Mesodermal cell (in vitro differentiated cells): ENCODE measurements around the gene MYO7A.

Experiments used
- H3K27ac ChIP-seq: 2 replicates; pipeline ENCODE4 v1.7.0; 2013; ENCODE audit warnings: mild to moderate bottlenecking, low read depth, low read length, moderate library complexity; ENCODE audit not compliant: severe bottlenecking
- H3K36me3 ChIP-seq: 2 replicates; pipeline ENCODE4 v1.7.1; 2013; ENCODE audit warnings: mild to moderate bottlenecking, low read length, moderate library complexity; ENCODE audit not compliant: control insufficient read depth, insufficient read depth
- H3K4me1 ChIP-seq: one replicate; pipeline ENCODE4 v1.7.1; 2013; ENCODE audit warnings: mild to moderate bottlenecking, low read length; ENCODE audit not compliant: insufficient read depth, control insufficient read depth, poor library complexity, severe bottlenecking
- H3K4me3 ChIP-seq: 2 replicates; pipeline ENCODE4 v1.7.0; 2013; ENCODE audit warnings: low read length, control low read depth, mild to moderate bottlenecking; ENCODE audit not compliant: insufficient read depth, poor library complexity, severe bottlenecking; ENCODE audit errors: extremely low read depth
- H3K9me3 ChIP-seq: 2 replicates; pipeline ENCODE4 v1.7.1; 2013; ENCODE audit warnings: mild to moderate bottlenecking, low read length, moderate library complexity; ENCODE audit not compliant: control insufficient read depth
- WGBS, 2 experiments: methylation state at CpG; one replicate each; pipeline ENCODE4 v1.1.5; 2013; ENCODE audit warnings: missing lambda C conversion rate in 2 of 2; ENCODE audit not compliant: insufficient coverage in 2 of 2; 5-methylcytosine and 5-hydroxymethylcytosine counted together

MYO7A gene

DNA sequence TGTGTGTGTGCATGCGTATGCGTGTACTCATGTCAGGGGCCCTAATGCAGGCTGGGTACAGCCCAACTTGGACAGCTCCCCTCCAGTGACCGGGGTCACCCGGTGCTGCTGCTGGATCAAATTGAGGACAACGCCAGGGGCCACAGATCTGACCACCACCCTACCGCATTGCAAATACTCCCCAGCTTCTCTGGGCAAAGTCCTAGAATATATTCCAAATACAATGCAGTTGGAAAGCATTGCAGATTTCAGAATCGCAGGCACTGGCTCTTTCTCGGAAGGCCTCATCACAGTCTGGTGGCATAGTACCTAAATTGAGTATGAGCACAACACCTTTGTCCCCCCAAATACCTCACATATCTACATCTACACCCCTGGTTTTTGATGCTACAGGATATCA is 43.2 kb downstream of the MYO7A start:
- Histone ChIP-seq H3K27ac (no peak overlapping the region), H3K36me3 (no peaks in the 10 kb centered on the region), H3K9me3 (no peaks in the 10 kb centered on the region), H3K4me3 (no peak overlapping the region), H3K4me1 (peaks cover 21% of the 10 kb centered on the region)
- WGBS, 2 experiments = 96 to 100% methylated on average over 4 to 8 of the region's 8 CpGs

DNA sequence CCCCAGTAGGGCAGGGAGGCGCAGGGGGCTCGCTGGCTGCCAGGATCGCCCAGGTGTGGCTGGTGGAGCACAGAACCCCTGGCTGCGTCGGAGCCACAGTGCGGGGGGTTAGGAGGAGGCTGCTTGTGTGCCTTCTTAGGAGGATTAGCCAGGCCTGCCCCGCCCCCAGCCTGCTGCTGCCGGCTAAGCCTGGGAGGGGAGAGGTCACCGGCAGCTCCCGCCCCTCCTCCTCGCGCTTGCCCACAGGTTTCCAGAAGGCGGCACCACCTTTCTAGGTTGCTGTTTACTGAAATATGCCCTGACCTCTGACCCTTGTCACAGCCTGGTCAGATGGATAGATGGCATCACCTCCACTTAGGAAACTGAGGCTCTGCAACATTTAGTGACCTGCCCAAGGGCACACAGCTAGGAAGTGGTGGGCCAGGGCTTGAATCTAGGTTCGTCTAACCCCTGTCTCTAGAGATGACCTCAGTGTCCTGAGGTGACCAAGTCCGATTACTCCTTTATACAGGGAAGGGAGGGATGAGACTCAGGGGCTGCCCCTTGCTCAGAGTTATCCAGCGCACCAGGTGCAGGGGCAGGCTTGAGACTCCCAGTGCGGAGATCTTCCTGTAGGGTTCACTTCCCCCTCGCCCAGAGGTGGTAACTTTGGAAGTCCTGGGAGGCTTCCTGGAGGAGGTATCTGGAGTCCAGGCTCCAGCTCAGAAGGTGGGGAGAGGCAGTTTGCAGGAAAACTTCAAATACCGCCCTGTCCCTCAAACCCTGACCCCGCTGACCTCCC is 44.0 kb downstream of the MYO7A start:
- H3K36me3 ChIP-seq = no peaks in the 10 kb centered on the region
- H3K9me3 ChIP-seq = no peaks in the 10 kb centered on the region
- H3K27ac ChIP-seq = no peak overlapping the region
- H3K4me1 ChIP-seq = peaks cover 22% of the 10 kb centered on the region
- no peak overlapping the region for H3K4me3 ChIP-seq
- 34 to 35% methylated on average over 15 to 18 of the region's 20 CpGs for WGBS, 2 experiments

DNA sequence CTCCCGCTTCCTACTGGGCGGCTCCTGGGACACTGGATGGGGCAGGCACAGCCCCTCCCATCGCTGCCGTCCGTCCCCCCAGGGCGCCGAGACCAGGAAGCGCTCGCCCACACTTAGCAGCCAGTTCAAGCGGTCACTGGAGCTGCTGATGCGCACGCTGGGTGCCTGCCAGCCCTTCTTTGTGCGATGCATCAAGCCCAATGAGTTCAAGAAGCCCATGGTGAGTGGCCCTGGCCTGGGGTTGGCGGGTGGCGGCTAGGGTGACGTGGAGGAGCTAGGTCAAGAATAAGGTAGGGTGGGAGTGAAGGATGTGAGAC is 44.6 kb downstream of the MYO7A start:
- H3K4me3 ChIP-seq = no peak overlapping the region
- H3K9me3 ChIP-seq = no peaks in the 10 kb centered on the region
- no peak overlapping the region for H3K27ac ChIP-seq
- WGBS, 2 experiments = 78 to 84% methylated on average over 14 to 16 of the region's 16 CpGs
- H3K4me1 ChIP-seq = peaks cover 22% of the 10 kb centered on the region
- H3K36me3 ChIP-seq = no peaks in the 10 kb centered on the region

DNA sequence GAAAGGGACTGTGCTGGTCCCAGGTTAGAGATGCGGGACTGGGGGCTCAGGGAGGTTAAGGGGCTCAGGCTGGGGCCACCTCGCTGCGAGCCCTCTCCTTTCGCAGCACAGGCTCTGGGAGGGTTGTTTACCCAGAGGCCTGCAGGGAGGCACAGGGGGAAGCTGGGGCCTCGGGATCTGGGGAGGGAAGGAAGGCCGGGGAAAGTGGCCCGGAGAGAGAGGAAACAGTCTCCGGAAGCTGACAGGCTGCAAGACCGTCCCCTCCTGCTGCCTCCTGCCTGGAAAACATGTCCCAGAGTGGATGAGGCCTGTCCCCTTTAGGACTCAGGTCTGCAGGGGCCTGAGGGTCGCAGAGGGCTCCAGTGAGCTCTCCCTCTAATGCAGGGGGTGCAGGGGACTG is 45.4 kb downstream of the MYO7A start:
- 61 to 64% methylated on average over 9 to 10 of the region's 10 CpGs for WGBS, 2 experiments
- H3K36me3 ChIP-seq = no peaks in the 10 kb centered on the region
- no peaks in the 10 kb centered on the region for H3K9me3 ChIP-seq
- no peak overlapping the region for H3K4me3 ChIP-seq
- peaks cover 22% of the 10 kb centered on the region for H3K4me1 ChIP-seq
- peak overlapping the region; percentile 36 for H3K27ac ChIP-seq

DNA sequence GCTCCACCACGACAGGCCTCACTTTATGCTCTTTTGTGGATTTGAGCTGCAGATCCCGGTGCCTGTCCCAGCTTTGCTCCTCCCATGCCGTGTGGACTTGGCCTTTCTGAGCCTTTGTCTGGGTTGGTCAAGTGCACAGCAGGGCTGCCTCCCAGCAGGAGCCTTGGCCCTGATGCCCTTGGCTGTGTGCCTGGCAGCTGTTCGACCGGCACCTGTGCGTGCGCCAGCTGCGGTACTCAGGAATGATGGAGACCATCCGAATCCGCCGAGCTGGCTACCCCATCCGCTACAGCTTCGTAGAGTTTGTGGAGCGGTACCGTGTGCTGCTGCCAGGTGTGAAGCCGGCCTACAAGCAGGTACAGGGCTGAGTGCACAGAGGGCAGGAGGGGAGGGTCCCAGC is 46.5 kb downstream of the MYO7A start:
- WGBS, 2 experiments = 93% methylated on average over 16 of the region's 16 CpGs
- Histone ChIP-seq H3K27ac (no peak overlapping the region), H3K4me1 (peaks cover 22% of the 10 kb centered on the region), H3K9me3 (no peaks in the 10 kb centered on the region), H3K4me3 (no peak overlapping the region), H3K36me3 (no peaks in the 10 kb centered on the region)

DNA sequence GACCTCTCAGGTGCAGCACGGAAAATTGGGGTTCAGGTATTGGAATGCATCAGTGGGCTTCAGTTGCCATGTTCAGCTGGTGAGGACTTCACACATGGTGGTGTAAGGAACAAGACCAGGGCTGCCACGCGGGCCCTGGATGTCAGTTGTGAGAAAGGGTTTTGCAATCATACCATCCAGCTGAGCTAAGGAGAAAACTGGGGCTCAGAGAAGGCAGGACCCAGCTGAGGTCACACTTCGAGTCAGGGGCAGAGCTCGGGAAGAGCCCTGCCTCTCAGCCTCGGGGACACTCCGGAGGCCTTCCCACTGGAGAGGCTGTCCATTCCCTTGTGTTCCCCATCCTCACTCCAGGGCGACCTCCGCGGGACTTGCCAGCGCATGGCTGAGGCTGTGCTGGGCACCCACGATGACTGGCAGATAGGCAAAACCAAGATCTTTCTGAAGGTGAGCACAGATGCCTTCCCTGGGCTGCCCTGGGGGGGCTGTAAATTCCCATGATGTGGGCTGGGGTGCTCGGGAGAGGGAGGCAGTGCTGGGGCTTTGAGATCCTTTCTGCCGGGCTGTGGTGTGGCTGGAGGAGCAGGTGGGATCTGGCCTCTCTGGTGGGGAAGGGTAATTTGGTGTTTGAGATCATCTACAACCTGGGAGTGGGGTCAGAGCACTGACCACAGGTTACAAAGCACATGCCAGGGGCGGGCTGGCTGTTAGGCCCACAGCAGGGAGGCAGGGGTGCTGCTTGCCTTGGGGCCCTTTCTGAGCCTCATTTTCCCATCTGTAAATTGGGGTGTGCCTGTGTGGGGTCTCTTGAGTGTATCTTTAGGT is 47.2 kb downstream of the MYO7A start:
- H3K9me3 ChIP-seq = no peaks in the 10 kb centered on the region
- no peaks in the 10 kb centered on the region for H3K36me3 ChIP-seq
- H3K27ac ChIP-seq = no peak overlapping the region
- no peak overlapping the region for H3K4me3 ChIP-seq
- WGBS, 2 experiments = 79 to 88% methylated on average over 14 to 15 of the region's 15 CpGs
- peaks cover 22% of the 10 kb centered on the region for H3K4me1 ChIP-seq

DNA sequence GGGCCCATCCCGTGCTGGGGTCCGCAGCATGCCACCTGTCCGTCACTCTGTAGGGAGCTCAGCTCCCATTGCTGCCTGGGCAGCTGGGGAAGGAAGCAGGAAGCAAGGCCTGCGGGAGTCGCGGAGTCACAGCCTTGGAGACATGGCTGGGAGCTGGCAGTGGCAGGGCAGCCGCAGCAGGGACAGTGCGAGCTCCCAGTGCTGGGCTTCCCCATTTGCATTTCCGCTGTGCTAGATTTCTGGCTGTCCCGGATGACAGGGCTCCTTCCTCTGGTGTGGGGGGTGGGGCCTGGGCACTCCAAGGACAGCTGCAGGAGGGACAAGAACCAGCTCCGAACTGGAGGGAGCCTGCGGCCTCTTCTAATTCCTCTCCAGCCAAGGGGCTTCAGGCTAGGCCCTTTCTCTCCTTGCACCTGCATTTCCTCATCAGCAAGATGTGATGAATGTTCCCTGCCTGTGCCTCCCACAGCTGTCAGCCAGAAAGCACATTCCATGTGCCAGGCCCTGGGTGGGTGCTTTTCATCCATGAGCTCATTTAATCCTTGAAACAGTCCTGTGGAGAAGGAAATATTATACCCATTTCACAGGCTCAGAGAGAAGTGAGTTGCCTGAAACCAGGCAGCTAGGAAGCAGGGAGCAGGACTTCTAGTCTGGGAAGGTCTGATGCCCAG is 48.0 kb downstream of the MYO7A start:
- no peak overlapping the region for H3K4me3 ChIP-seq
- no peaks in the 10 kb centered on the region for H3K36me3 ChIP-seq
- WGBS, 2 experiments = 26 to 27% methylated on average over 11 to 12 of the region's 12 CpGs
- no peak overlapping the region for H3K27ac ChIP-seq
- no peaks in the 10 kb centered on the region for H3K9me3 ChIP-seq
- peaks cover 22% of the 10 kb centered on the region for H3K4me1 ChIP-seq

DNA sequence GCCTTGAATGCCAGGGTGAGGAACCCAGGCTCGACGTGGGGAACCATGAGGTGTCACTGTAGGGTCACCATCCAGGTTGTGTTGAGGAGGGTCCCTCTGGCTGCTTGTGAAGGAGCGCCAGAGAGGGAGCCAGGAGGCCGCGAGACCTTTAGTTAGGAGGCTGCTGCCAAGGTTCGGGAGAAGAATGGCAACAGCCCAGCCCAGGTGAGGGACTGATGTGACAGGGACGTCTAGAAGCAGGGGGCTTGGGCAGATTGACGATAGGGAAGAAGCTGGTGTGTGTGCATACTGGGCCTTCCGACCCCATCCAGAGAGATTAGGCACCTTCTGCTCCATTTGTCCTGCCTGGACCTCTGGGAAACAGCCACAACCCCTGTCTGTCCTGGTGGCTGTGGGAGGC is 49.0 kb downstream of the MYO7A start:
- WGBS, 2 experiments = 94 to 95% methylated on average over 9 of the region's 9 CpGs
- H3K27ac ChIP-seq = no peak overlapping the region

DNA sequence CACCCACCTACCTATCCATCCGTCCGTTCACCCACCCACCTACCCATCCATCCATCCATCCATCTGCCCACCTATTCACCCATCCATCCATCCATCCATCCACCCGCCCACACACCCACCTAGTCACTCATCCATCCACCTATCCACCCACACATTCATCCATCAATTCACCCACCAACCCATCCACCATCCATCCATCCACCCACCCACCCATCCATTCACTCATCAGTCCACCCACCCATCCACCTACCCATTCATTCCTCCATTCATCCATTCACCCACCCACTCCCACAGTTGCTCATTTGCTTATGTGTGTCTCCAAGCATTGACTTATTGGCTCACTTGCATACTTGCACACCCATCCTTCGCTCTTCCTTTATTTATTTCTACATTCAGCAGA is 50.1 kb downstream of the MYO7A start:
- H3K27ac ChIP-seq = no peak overlapping the region
- no peaks in the 10 kb centered on the region for H3K36me3 ChIP-seq
- WGBS, 2 experiments = 70 to 85% methylated on average over 3 to 4 of the region's 4 CpGs
- H3K9me3 ChIP-seq = no peaks in the 10 kb centered on the region
- no peak overlapping the region for H3K4me3 ChIP-seq
- H3K4me1 ChIP-seq = peaks cover 11% of the 10 kb centered on the region

More for the DNA sequence above, 49.0 kb downstream of the MYO7A start:
- Histone ChIP-seq H3K36me3 (no peaks in the 10 kb centered on the region), H3K4me1 (peaks cover 14% of the 10 kb centered on the region), H3K9me3 (no peaks in the 10 kb centered on the region), H3K4me3 (no peak overlapping the region)

DNA sequence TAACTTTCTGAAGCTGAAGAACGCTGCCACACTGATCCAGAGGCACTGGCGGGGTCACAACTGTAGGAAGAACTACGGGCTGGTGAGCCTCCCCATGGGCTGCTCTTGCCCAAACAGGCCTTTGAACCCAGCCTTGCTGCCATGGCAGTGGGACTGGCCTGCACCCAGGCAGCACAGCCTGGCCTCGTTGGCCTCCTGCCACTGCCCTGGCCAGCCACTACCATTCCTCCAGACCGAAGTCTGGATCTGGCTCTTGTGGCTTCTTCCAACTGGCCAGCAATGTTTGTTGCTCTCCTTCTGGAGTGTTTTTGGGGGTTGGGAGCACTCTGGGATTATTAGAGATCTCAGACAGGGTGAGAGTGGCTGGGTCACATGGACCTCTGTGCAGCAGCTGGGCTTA is 51.0 kb downstream of the MYO7A start:
- H3K4me3 ChIP-seq = no peak overlapping the region
- H3K4me1 ChIP-seq = peaks cover 11% of the 10 kb centered on the region
- H3K36me3 ChIP-seq = no peaks in the 10 kb centered on the region
- H3K9me3 ChIP-seq = no peaks in the 10 kb centered on the region
- WGBS, 2 experiments = 93% methylated on average over 5 of the region's 5 CpGs
- no peak overlapping the region for H3K27ac ChIP-seq
